ENCODE data around the gene DENND2D.

The DENND2D gene

GRCh38 chr1:111199881-111200801, at the start of gene DENND2D:
Gene DENND2D, minus strand, starts transcription at chr1:111200646. Its CDS starts 187 bp downstream, at chr1:111200459.
- DNase-seq (ENCODE audit: insufficient read length, low spot score) (no peak), FAIRE-seq (peak; percentile 56)

DNA sequence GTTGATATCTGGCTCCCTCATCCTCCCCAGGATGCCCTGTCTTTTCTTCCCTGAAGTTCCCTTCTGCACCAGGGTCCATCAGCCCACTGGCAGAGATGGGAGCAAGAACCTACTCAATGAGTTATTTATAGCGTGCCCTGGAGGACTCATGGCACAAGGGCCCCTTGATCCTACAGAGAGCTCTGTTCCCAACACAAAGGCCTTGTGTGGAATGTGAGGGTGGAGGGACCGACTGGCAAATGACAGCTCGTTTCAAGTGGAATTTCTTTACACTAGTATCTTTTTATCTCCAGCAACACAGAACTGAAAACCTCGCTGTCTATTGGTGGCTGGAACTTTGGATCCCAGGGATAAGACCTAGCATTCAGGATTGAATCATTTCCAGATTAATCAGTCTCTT, 49.5 kb upstream of the DENND2D start:
- FAIRE-seq (no peak), DNase-seq (ENCODE audit: insufficient read length, low spot score) (no peak)

- FAIRE-seq (no peak), DNase-seq (ENCODE audit: insufficient read length, low spot score) (no peak)
Measured at GRCh38 chr1:111247125-111247838, 46.8 kb upstream of the DENND2D start.

DNA sequence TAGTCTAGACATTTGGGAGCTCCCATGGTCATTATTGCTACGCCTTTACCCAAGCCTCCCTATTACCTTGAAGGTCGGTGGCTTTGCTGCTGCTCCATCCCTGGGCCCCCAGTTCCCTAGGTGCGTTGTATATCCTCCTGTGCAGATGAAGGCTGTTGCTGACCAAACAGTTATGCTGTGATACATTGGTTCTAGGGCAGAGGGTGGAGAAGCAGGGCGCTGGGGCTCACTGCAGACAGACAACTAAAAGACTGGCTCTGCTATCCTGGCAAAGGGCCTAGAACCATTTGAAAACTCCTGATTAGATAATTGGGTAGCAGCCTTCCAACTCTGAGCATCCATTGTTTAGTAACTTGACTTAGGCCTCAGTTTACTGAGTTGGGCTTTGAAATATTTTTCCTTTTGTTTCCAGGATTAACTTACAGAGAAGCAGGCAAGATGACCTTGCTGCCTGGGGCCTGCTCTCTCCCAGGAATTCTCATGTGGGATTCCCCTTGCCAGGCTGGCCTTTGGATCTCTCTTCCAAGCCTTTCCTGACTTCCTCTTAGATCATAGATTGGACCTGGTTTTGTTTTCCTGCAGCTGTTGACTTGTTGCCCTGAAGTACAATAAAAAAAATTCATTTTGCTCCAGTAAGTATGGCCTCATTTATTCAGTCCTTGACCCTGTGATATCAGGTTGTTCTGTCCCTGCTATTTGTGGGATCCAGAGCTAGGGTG, 42.5 kb upstream of the DENND2D start:
- FAIRE-seq (no peak), DNase-seq (ENCODE audit: insufficient read length, low spot score) (no peak)

DNA sequence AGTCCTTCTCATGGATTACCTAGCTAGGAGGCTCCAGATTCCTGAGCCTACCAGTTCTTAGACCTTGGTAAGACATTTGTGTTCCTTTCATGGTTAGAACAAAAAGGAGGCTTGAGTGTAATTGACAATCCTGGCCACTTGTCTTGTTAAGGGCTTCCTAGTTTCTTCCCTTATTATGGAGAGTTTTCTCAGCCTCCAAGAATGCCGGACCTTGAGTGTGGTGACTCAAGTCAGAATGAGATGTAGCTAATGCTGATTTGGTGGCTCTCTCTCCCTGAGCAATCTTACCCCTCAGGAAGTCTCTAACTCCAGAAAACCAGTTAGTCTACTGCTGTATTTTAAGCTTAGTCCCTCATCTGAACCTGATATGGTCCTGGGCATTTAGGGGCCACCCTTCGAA, 41.4 kb upstream of the DENND2D start:
- DNase-seq (ENCODE audit: insufficient read length, low spot score), result no peak
- no peak for FAIRE-seq

GRCh38 chr1:111238056-111238795, 37.8 kb upstream of the DENND2D start:
- DNase-seq (ENCODE audit: insufficient read length, low spot score), result no peak
- no peak for FAIRE-seq

- DNase-seq (ENCODE audit: insufficient read length, low spot score), result no peak
- no peak for FAIRE-seq
Measured at GRCh38 chr1:111236806-111237205, 36.4 kb upstream of the DENND2D start.

DNA sequence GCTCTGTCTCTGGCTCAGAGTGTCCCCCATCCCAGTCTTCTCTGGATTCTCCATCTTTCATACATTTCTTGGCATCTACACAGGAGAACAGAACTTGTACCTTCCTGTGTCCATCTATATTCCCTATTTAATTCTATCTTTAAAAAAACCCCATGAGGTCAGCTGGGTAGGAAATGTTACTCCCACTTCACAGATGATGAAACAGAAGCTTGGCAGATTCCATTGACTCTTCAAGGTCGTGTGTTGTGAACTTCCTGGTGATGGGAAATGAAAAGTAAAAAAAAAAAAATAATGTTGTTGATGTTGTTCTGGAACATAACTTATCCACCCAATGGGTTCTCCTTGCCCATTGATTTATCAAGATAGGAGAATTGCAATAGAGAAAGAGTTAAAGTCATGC, 35.9 kb upstream of the DENND2D start:
- FAIRE-seq (no peak), DNase-seq (ENCODE audit: insufficient read length, low spot score) (no peak)

DNA sequence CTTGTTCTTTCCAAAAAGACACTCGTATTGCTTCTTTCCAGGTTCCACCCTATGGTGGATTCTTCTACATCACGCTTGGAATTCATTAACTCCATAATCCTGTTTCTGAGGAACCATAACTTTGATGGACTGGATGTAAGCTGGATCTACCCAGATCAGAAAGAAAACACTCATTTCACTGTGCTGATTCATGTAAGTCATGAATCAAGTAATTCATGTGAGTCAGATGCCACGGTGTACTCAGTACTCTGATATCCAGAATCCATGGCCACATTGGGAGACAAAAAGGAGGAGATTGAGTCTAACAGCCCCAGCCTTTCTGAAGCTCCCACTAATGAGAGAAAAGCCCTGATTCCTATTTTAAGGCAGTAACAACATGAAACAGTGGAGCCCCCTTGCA, 34.4 kb upstream of the DENND2D start:
- no peak for FAIRE-seq

GRCh38 chr1:111234258-111234657, 33.8 kb upstream of the DENND2D start:
- no peak for DNase-seq (ENCODE audit: insufficient read length, low spot score)
- FAIRE-seq, result no peak

More for the DNA sequence above, 34.4 kb upstream of the DENND2D start:
- DNase-seq (ENCODE audit: insufficient read length, low spot score), result no peak

DNA sequence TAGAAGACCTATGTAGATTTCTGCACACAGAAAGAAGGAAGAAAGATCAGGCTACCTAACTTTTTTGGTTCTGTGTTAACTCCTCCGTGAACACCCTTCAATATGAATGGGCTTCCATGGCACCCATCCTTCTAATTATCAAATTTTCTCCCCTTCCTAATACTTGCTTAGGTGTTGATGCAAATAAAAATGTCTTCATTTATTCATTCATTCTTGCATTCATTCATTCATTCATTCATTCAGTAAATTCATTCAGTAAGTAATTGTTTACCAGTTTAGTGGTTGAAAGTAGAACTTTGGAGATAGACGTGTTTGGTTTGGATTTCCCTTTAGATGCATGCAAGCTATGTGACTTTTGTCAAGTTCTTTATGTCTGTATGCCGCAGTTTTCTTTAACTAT, 31.7 kb upstream of the DENND2D start:
- FAIRE-seq (no peak), DNase-seq (ENCODE audit: insufficient read length, low spot score) (no peak)

DNA sequence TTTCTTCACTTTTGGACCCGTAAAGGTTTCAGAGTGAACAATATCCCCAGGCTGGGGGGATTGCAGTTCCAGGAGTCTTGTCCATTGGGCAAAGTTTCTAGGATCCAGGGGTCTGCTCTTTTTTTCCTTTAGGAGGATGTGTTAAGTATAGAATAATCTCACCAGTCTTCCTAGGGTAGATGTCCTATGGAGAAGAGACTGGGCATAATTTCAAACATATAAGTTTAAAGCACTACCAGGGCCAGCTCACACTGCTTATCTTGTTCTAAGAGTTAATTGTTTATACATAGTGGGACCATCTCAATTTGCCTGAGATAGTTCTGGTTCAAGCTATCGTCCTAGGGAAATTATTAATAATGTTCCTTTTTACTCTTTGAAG, 28.3 kb upstream of the DENND2D start:
- DNase-seq (ENCODE audit: insufficient read length, low spot score) (no peak), FAIRE-seq (peak; percentile 11)

- DNase-seq (ENCODE audit: insufficient read length, low spot score) (no peak), FAIRE-seq (peak; percentile 8)
Measured at GRCh38 chr1:111227851-111228747, 27.7 kb upstream of the DENND2D start.

GRCh38 chr1:111227434-111227833, 27.0 kb upstream of the DENND2D start, which contains the start of gene CHI3L2:
Gene CHI3L2, plus strand, starts transcription at chr1:111227713. Its CDS starts 17 bp downstream, at chr1:111227730.
- DNase-seq (ENCODE audit: insufficient read length, low spot score), result no peak
- FAIRE-seq, result peak; percentile 76

GRCh38 chr1:111225717-111226400, 25.4 kb upstream of the DENND2D start:
- FAIRE-seq (peak; percentile 54), DNase-seq (ENCODE audit: insufficient read length, low spot score) (no peak)

DNA sequence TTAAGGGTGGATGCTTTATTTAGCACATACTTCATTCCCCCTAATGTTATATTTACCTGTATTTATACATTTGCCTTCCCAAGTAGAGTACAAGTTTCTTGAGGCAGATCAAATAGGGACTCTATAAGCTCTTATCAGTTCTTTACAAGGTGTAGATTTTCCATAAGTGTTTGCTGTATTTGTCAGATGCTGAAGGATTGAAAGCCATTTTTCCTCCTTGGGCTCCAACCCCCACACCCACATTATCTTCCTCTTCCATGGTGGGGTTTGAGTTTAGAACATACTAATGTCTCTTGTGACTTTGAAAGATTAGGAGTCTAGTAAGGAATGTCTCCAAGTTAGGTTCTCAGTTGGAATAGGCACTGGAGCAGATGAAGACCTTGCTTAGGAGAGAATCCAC, 24.6 kb upstream of the DENND2D start:
- no peak for DNase-seq (ENCODE audit: insufficient read length, low spot score)
- peak; percentile 4 for FAIRE-seq

- peak; percentile 8 for FAIRE-seq
Measured at GRCh38 chr1:111223126-111223685, 22.8 kb upstream of the DENND2D start.

GRCh38 chr1:111222308-111223125, 22.1 kb upstream of the DENND2D start:
- FAIRE-seq (no peak), DNase-seq (ENCODE audit: insufficient read length, low spot score) (no peak)

More at GRCh38 chr1:111223126-111223685, 22.8 kb upstream of the DENND2D start:
- DNase-seq (ENCODE audit: insufficient read length, low spot score), result no peak
